H1 (cell line): ENCODE measurements around the gene ASCC1. TPM values are rescaled to one million over a fixed set of nuclear protein-coding genes. Genes with fewer than 3 reads are reported as not detected.

Experiments
- ATF2 ChIP-seq: IDR thresholded peaks from 2 replicates; pipeline ENCODE4 v1.6.1; 2012; ENCODE audit warnings: low read length, inconsistent platforms
- CBX5 ChIP-seq: fragments of 300-800, 300-1000 bp; sonication (generic); IDR thresholded peaks from 2 replicates; pipeline ENCODE4 v1.7.1; 2016; ENCODE audit warnings: antibody characterized with exemption, low read length, low read depth
- CTCF ChIP-seq, 3 experiments: IDR thresholded peaks; 1 replicate in 2 of 3; 2 replicates in 1 of 3; pipeline versions ENCODE4 v1.5.1 to v1.6.1; 2011; ENCODE audit warnings: low read length in 3 of 3, mild to moderate bottlenecking in 3 of 3, inconsistent platforms in 2 of 3, low read depth in 1 of 3, moderate library complexity in 1 of 3; ENCODE audit not compliant: insufficient read depth in 1 of 3; ENCODE audit errors: control extremely low read depth in 1 of 3
- EZH2 ChIP-seq: fragments of 200-600 bp; sonication (generic); IDR thresholded peaks from 2 replicates; pipeline ENCODE4 v1.7.1; 2012; ENCODE audit warnings: low read depth, mild to moderate bottlenecking, moderate library complexity, low read length, inconsistent platforms; ENCODE audit not compliant: severe bottlenecking
- RBBP5 ChIP-seq: IDR thresholded peaks from 2 replicates; pipeline ENCODE4 v1.7.1; 2012; ENCODE audit warnings: low read depth, mild to moderate bottlenecking, inconsistent platforms, low read length, moderate library complexity, borderline replicate concordance
- ZNF274 ChIP-seq: IDR thresholded peaks from 2 replicates; pipeline ENCODE4 v1.7.0; 2012; ENCODE audit warnings: low read length, borderline replicate concordance; ENCODE audit errors: extremely low read depth
- polyA plus RNA-seq, 7 experiments: library from polyadenylated mRNA; depleted of rRNA in 3 of 7; stranded (reverse) in 5 of 7; unstranded in 2 of 7; fragments of >200 nt in 5 of 7; fragments of 200-250 nt in 2 of 7; gene quantifications; 1 replicate in 5 of 7; 2 replicates in 1 of 7; 4 replicates in 1 of 7; pipeline versions ENCODE4 v1.2.1 to v1.2.3, GENCODE V29; 2011 to 2013; ENCODE audit warnings: missing spikeins in 2 of 7, mixed read lengths in 2 of 7
- total RNA-seq: library from RNA; stranded (reverse); fragmentation: NEBNext Ultra II Directional; extraction: Animal tissue kit (Norgen Biotek cat#: 25700); gene quantifications from 2 replicates; pipeline ENCODE4 v1.2.1, GENCODE V29; 2021

ASCC1 gene
- total and polyA plus RNA-seq, 2 of the 8 experiments (the other 6 are each of a cell fraction or from before 2014, with no cell fraction given), result 25.6 to 35.8 TPM

- TF ChIP-seq CBX5 (no peak), CTCF (IDR thresholded peaks at IDR 0.05; ENCODE audit: control extremely low read depth in 1 of 3, insufficient read depth in 1 of 3, low read depth in 1 of 3, low read length in 3 of 3) (no peak), ZNF274 (no peak), EZH2 (no peak), RBBP5 (no peak), ATF2 (no peak)
Observed at GRCh38 chr10:72255977-72256729, 40.1 kb upstream of the ASCC1 start (continued).
